A549 (cell line): ENCODE data around the gene UXT.

Experiments used
- JUN ChIP-seq, 2 experiments: fragments of >200 bp; sonication (Bioruptor Twin); formaldehyde crosslinking; IDR thresholded peaks; 2 replicates in 1 of 2; 3 replicates in 1 of 2; pipeline ENCODE4 v1.6.1; 2016 to 2017
- TF ChIP-seq, protein P1 (sequence below): fragments of >200 bp; sonication (Bioruptor Twin); formaldehyde crosslinking; IDR thresholded peaks from 3 replicates; pipeline ENCODE4 v1.5.1; 2016

DNA sequence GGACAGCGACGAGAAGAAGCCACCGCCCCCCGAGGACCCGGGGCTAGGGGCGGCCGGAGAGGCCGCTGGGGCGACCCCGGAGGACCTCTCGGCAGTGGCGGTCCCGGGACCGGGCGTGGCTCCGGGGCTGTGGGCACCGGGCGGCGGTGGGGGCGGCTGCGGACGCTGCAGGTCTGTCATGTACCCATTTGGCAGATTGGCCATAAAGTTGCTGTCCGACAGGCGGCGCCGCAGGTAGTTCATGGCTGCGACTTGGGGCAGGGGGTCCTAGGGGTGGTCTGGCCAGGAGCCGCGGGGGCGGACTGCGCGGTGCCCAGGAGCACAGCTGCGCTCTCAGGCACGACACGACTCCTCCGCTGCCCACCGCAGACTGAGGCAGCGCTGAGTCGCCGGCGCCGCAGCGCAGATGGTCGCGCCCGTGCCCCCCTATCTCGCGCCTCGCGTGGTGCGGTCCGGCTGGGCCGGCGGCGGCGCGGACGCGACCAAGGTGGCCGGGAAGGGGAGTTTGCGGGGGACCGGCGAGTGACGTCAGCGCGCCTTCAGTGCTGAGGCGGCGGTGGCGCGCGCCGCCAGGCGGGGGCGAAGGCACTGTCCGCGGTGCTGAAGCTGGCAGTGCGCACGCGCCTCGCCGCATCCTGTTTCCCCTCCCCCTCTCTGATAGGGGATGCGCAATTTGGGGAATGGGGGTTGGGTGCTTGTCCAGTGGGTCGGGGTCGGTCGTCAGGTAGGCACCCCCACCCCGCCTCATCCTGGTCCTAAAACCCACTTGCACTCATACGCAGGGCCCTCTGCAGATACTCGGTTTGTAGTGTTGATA is 39.3 kb downstream of the UXT start, which contains the start of gene SYN1:
- TF ChIP-seq, protein P1, sequence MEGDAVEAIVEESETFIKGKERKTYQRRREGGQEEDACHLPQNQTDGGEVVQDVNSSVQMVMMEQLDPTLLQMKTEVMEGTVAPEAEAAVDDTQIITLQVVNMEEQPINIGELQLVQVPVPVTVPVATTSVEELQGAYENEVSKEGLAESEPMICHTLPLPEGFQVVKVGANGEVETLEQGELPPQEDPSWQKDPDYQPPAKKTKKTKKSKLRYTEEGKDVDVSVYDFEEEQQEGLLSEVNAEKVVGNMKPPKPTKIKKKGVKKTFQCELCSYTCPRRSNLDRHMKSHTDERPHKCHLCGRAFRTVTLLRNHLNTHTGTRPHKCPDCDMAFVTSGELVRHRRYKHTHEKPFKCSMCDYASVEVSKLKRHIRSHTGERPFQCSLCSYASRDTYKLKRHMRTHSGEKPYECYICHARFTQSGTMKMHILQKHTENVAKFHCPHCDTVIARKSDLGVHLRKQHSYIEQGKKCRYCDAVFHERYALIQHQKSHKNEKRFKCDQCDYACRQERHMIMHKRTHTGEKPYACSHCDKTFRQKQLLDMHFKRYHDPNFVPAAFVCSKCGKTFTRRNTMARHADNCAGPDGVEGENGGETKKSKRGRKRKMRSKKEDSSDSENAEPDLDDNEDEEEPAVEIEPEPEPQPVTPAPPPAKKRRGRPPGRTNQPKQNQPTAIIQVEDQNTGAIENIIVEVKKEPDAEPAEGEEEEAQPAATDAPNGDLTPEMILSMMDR = no peak
- TF ChIP-seq JUN (IDR thresholded peaks at IDR 0.05) = 0 out of 5 replicates have a peak, but pooled peaks of 1 of the 2 experiments have one; percentile 22
